Renal cortex interstitium (tissue), 11 donors: ENCODE data around the gene KLHL29. TPM values are rescaled to one million over a fixed set of nuclear protein-coding genes. Genes with fewer than 3 reads are reported as not detected.

Experiments used
- DNase-seq, 11 donors: peaks; one replicate each; pipeline ENCODE4 v3.0.0-alpha.2; 2013; ENCODE audit warnings: low read depth in 9 of 11, low spot score in 4 of 11; ENCODE audit errors: extremely low read depth in 1 of 11
- polyA plus RNA-seq, 3 donors: library from polyadenylated mRNA; unstranded; fragments of 120-200 nt; gene quantifications; one replicate each; pipeline ENCODE4 v1.2.1, GENCODE V29; 2013; ENCODE audit not compliant: insufficient read length in 3 of 3

KLHL29 gene
- polyA plus RNA-seq, 3 donors: 11.8 to 14.6 (median 12.2) TPM

GRCh38 chr2:23480957-23481797, 96.2 kb downstream of the KLHL29 start:
- peak in 10 of 11 donors; percentile 13 to 67 (median 46) for DNase-seq

DNA sequence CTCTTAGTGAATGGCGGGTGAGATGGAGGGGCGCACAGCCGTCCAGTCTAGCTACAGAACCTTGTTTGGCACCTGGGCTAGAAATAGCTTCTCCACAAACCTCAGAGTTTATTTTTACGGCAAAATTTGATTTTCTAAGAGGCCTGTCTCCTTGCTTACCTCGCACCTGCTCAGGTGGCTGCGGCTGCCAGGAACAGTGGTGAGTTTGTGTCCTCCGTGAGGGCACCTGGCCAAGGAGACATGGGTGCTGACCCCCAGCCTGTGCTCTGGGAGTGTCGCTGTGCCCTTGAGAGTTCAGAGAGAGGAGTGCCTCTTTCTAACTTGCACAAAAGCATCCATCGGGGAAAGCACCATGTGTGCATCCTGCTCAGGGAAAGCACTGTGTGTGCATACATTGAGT, 97.2 kb downstream of the KLHL29 start:
- no peak for DNase-seq

- no peak for DNase-seq
Measured at GRCh38 chr2:23482607-23483006, 97.6 kb downstream of the KLHL29 start.

- no peak for DNase-seq
Measured at GRCh38 chr2:23483791-23484190, 98.8 kb downstream of the KLHL29 start.

DNA sequence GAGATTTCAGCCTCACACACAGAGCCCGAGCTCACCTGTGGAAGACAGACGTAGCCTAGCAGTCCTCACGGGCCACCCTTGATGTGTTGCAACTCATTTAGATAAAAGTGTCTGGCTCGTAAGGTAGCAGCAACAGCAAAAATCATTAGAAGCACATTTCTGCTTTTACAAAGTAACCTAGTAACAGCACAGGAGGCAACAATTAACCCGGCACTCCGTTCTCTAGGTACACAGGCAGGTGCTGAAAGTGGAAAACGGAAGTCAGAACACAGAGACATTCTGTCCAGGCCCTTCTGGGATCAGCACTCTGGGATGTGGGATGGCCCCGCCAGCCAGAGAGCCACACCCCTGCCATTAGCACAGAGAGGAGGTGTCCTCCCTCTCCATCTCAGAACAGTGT, 99.3 kb downstream of the KLHL29 start:
- no peak for DNase-seq

DNA sequence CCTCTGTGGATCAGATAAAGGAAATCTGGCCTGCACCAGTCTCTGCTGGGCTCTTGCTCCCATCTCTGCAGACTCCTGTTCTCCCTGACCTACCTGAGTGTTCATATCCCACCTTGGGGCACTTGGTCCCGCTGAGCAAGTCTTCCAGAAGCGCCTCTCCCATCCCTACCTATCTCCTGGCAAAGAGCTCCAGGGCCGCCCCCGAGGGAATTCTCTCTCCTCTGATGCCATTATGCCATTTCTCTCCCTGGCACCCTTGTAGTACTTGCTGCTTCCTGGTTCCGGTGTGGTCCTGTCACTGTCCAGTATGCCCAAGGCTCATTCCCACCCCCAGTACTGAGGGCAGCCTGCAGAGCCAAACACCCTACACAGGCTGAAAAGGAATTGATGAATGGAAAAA, 99.8 kb downstream of the KLHL29 start:
- no peak for DNase-seq

GRCh38 chr2:23485261-23485660, 100.3 kb downstream of the KLHL29 start:
- DNase-seq: no peak

- DNase-seq: no peak
Measured at GRCh38 chr2:23485841-23486683, 101.1 kb downstream of the KLHL29 start.

DNA sequence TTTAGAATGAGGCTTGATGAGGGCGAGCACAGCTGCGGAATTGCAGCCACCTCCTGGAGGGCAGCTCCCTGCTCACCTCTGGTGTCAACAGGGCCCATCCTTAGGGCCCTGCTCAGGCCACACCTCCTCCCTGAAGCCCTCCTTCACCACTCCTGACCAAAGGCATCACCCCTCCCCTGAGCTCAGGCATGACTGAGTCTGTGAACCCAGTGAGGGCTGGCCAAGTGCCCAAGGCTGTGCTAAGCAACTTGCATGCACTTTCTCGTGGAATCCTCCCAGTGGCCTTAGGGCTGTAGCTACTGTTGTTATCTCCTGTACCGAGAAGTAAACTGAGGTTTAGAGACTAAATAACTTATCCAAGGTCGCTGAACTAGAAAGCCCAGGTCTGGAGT, 101.7 kb downstream of the KLHL29 start:
- DNase-seq: no peak

- no peak for DNase-seq
Measured at GRCh38 chr2:23487735-23488492, 102.9 kb downstream of the KLHL29 start.

DNA sequence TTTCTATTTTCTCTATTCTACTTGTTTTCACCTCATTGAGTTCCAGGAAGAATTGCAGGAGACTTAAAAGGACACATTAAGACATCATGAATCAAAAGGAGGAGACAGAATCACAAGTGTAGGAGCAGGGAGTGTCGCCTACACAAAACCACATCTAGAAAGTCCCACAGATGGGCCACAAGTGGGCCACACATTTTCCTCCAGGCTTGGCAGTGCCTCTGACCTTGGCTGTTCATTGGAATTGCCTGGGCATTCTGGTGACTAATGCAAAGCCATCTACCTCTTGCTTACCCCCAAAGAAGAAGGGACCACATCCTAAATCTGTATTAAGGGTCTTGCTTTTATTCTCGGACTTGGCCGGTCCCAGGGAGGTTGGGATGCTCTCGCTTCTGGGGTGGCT, 103.6 kb downstream of the KLHL29 start:
- no peak for DNase-seq

GRCh38 chr2:23489471-23490322, 104.7 kb downstream of the KLHL29 start:
- DNase-seq: no peak

GRCh38 chr2:23491591-23492336, 106.8 kb downstream of the KLHL29 start:
- DNase-seq: no peak

- DNase-seq: no peak
Measured at GRCh38 chr2:23492337-23492675, 107.3 kb downstream of the KLHL29 start.

DNA sequence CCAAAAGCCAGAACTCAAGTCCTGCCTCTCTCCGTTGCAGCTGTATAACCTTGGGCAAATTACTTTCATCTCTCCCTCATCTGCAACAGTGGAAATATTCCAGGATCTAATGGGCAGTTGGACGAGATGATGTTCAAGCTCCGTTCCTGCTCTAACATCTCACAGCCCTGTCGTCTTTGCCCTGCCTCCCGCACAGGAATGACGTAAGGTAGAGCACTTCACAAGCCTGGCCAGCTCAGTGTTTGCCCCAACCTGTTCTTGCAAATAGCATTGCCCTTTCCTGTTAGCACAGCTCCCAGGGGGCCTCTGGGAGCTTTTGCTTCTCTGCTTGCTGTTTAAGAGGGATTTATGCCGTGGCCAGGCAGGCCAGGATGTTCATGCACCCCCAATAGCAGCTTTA, 107.9 kb downstream of the KLHL29 start:
- no peak for DNase-seq

- no peak for DNase-seq
Measured at GRCh38 chr2:23493846-23494245, 108.9 kb downstream of the KLHL29 start.

DNA sequence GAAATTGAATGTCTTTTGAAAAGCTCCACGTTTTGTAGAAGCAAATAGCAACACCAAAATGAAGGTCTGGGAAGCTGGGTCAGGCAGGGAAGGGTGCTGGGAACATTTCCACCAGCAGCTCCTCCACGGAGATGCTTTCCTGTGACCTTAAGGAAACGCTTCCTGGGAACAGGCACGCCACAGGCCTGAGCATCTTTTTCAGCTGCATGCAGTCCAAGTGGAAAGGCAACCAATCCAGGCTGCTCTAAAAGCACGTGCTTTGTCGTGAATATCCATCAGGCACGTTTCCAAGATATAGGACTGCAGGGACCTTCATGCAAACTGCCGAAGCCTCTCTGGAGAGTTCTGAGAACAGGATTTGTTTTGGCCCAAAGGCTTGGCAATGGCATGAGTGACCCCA, 109.3 kb downstream of the KLHL29 start:
- DNase-seq: no peak

DNA sequence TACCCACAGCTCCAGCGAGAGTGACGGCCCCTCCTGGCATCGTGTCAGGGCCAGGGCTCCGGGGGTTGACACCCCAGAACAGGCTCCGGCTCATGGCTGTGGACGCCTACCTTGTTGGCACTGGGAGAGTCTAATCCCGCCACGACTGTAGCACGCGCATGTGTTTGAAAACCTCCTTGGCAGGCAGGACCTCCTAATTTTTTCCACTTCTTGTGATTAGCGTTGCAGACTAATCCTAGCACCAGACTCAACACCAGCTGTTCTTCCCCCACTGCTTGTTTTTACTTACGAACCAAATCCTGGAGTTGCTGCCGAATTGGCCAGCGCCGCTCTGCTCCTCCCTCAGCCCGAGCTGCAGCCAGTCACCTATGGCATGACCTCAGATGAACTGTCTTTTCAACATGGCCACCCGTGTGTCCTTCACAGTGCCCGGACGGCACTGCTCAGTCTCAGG, 110.7 kb downstream of the KLHL29 start:
- no peak for DNase-seq
